GM12872 (cell line): Measurements from ENCODE around the gene PROSER1.

Experiments used
- CTCF ChIP-seq: IDR thresholded peaks from 3 replicates; pipeline ENCODE4 v1.5.1; 2011; ENCODE audit warnings: low read depth, mild to moderate bottlenecking, low read length, moderate library complexity; ENCODE audit not compliant: insufficient read depth

Gene PROSER1

DNA sequence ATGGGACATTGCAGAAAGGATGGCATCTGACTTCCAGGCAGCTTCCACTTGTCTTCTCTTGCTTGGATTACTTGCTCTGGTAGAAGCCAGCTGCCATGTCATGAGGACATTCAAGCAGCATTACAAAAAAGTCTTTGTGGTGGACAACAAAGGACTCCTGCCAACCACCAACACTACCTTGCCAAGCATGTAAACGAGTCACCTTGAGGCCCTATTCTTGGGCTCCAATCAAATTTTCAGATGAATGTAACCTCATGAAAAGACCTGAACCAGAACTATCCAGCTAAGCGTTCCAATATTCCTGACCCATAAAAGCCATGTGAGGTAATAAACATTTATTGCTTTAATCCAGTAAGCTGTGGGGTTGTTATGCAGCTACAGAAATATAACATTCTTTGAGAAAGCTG is 12.5 kb downstream of the PROSER1 start:
- no peak for TF ChIP-seq CTCF

GRCh38 chr13:39023761-39024160 is 14.1 kb downstream of the PROSER1 start:
- TF ChIP-seq CTCF: no peak

GRCh38 chr13:39023316-39023715 is 14.6 kb downstream of the PROSER1 start:
- no peak for TF ChIP-seq CTCF

DNA sequence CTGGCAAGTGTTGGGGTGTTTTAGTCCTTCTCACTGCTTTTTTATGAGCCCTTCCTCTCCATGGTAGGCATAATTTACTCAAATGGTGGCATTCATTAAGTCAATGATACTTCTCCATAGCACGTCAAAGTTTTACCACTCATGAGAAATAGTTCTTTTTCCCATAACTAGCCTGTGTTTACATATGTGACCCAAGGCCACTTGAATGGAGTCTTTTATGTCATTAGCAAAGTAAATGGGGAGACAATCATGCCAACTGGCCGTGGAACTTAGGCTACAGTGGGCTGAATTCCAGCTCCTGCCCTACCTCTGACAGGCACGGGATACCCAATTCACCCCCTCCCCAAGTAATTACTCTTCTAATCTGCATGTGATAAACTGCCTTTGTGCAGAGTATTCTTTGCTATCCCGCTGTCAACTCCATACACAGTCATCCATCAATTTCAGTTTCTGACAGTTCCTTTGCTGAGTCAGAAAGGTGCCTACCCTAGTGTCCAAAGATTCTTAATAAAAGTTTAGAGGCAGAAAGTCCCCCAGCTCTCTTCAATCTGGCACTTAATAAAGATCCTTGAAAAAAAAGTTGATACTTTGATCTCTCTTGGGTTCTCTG is 16.9 kb downstream of the PROSER1 start:
- no peak for TF ChIP-seq CTCF

DNA sequence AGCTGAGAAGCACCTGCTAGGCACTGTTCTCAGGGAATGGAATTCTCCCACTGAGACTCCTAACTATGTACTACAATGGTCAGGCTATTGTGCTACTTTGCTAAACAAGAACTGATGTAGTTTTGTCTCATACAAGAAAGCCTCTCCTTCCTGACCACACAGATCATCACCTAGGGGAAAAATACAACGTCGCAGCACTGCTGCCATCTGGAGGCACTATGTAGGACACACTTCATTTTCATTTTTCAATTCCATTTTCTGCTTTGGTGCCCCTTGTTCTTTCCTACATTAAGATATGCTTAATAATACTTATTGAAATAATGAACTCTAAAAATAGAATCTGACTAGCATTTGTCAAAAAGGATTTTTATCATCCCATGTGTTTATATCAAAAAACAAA is 21.1 kb downstream of the PROSER1 start:
- TF ChIP-seq CTCF: peak; percentile 67

- TF ChIP-seq CTCF: no peak
These were observed 21.8 kb downstream of the PROSER1 start for GRCh38 chr13:39016087-39016486.

DNA sequence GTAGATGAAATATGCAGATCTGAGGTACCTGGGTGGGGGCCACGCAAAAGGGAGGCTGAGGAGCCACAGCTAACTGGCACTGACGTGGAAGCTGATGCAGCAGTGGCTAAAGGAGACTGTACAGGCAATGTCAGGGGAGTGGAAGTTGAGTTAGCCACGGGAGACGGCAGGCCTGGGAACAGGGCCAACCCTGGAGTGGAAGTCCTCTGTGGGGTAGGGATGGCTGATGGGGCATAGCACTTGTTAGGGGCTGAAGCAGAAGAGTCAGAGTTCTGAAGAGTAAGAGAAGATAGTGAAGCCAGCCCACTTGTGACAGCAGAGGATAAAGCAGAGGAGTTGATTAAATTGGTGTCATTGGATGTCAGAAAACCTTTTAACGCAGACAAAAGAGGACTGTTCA is 24.4 kb downstream of the PROSER1 start:
- TF ChIP-seq CTCF: no peak

DNA sequence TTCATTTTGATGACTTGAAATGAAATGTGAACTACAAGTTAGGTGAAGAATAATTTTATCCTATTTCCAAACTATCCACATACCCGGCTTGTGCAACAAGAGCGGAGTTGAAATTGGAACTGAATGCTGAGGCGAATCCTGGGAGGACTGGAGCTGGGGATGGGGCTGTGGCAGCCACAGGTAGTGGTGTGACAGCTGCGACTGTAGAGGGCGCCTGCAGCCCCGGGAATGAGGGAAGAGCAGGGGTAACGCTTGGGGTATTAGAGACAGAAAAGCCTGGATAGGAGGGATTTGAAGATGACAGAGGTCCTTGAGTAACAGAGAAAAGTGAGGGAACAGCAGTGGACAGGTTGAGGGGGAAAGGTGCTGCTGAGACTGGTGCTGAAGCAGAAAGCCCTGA is 25.3 kb downstream of the PROSER1 start:
- no peak for TF ChIP-seq CTCF
